ENCODE data around the gene NUP210. TPM values are rescaled to one million over a fixed set of nuclear protein-coding genes. Genes with fewer than 3 reads are reported as not detected.

The NUP210 gene
- total RNA-seq, 4 donors from 2014 or later = 3.1 to 15.4 (median 5.0) TPM

DNA sequence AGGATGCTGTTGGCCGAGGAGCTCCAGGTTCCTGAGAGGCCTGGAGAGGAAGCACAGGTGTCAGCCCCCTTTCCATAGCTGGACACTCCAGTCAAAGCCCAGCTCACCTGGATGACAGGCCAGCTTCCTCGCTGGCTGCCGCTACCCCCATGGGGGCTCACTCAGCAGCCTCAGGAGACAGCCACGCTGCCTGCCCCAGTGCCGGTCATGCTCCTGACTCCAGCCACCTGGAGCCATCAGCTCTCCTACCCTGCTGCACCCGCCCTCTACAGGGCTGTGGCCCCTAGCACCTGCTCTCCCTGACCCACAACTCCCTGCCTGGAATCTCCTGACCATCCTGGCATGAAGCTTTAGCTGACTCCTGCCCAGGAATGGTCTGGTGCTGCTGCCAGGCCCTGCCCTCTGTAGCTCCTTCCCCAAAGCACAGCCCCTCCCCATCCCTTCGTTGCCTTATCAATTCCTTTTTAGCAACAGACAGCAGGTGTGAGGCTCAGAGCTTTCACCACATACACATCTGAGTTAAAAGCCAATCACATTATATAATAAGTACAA, 94.2 kb downstream of the NUP210 start:
- Histone ChIP-seq H3K9me3 (no peaks in the 10 kb centered on the region), H3K27ac (no peak overlapping the region), H3K36me3 (peaks cover 6% of the 10 kb centered on the region), H3K27me3 (no peaks in the 10 kb centered on the region), H3K4me3 (no peak overlapping the region), H3K4me1 (no peaks in the 10 kb centered on the region)
- TF ChIP-seq, protein P1, sequence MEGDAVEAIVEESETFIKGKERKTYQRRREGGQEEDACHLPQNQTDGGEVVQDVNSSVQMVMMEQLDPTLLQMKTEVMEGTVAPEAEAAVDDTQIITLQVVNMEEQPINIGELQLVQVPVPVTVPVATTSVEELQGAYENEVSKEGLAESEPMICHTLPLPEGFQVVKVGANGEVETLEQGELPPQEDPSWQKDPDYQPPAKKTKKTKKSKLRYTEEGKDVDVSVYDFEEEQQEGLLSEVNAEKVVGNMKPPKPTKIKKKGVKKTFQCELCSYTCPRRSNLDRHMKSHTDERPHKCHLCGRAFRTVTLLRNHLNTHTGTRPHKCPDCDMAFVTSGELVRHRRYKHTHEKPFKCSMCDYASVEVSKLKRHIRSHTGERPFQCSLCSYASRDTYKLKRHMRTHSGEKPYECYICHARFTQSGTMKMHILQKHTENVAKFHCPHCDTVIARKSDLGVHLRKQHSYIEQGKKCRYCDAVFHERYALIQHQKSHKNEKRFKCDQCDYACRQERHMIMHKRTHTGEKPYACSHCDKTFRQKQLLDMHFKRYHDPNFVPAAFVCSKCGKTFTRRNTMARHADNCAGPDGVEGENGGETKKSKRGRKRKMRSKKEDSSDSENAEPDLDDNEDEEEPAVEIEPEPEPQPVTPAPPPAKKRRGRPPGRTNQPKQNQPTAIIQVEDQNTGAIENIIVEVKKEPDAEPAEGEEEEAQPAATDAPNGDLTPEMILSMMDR (IDR thresholded peaks at IDR 0.05) = no peak
- TF ChIP-seq POLR2A (IDR thresholded peaks at IDR 0.05) (no peak), EP300 (IDR thresholded peaks at IDR 0.05) (no peak), POLR2AphosphoS5 (IDR thresholded peaks at IDR 0.05) (no peak)
- no peak for DNase-seq (ENCODE audit: low spot score in 2 of 2)
- 95% methylated on average over 2 of the region's 7 CpGs for WGBS

DNA sequence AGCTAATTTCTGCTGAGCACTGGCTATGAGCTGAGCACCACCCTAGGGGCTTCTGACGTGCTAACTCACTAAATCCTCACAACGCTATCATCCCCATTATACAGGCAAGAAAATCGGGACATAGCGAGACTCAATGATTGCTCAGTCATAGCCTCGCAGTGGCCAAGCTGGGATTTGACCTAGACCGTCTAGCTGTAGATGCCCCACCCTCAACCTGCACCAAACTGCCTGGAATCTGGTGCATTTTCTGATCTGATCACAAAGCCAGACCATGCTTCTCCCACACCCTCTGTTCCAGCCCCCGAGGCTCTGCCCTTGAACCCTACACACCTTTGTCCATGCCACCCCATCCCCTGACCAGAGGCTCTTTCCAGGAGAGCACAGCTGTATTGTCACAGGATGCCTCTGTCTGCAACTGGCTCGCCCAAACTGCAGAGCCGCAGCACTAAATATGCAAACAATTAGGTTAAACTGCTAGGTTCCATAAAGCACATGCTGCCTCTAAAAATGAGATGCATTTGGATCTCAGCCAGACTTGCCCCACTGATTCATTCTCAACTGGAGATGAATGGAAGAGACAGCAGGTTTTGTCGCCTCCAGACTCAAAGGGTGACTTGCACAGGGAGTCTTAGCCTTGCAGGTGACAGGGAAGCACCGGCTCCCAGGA, 95.2 kb downstream of the NUP210 start:
- Histone ChIP-seq H3K4me3 (no peak overlapping the region), H3K27me3 (no peaks in the 10 kb centered on the region), H3K4me1 (no peaks in the 10 kb centered on the region), H3K9me3 (no peaks in the 10 kb centered on the region), H3K27ac (no peak overlapping the region), H3K36me3 (peaks cover 6% of the 10 kb centered on the region)
- TF ChIP-seq, protein P1 (IDR thresholded peaks at IDR 0.05) = no peak
- TF ChIP-seq POLR2AphosphoS5 (IDR thresholded peaks at IDR 0.05) (no peak), POLR2A (IDR thresholded peaks at IDR 0.05) (no peak), EP300 (IDR thresholded peaks at IDR 0.05) (no peak)
- 87% methylated on average over 5 of the region's 11 CpGs for WGBS
- DNase-seq (ENCODE audit: low spot score in 2 of 2) = no peak

DNA sequence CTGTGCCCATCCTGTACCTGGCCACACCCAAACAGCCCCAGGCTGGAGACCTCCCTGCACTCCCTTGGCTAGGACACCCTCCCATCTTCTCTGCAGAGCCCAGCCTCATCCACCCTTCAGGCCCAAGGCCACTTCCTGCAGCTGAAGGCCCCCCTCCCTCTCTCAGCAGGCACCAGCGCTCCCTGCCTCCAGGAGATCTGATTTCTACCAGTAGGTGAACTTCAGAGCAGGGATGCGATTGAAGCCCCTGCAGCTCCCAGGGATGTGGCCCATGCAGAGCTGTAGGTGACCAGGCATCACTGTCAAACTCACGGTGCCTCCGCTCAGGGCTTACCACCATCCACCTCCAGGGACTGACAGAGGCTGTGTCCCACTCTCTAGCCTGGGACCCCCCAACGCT, 96.3 kb downstream of the NUP210 start:
- Histone ChIP-seq H3K27ac (no peak overlapping the region), H3K27me3 (no peaks in the 10 kb centered on the region), H3K9me3 (no peaks in the 10 kb centered on the region), H3K4me1 (no peaks in the 10 kb centered on the region), H3K4me3 (no peak overlapping the region), H3K36me3 (peaks cover 11% of the 10 kb centered on the region)
- WGBS = 87% methylated on average over 5 of the region's 5 CpGs
- TF ChIP-seq POLR2A (IDR thresholded peaks at IDR 0.05) (no peak), EP300 (IDR thresholded peaks at IDR 0.05) (no peak), POLR2AphosphoS5 (IDR thresholded peaks at IDR 0.05) (no peak)
- TF ChIP-seq, protein P1 (IDR thresholded peaks at IDR 0.05) = no peak
- no peak for DNase-seq (ENCODE audit: low spot score in 2 of 2)

DNA sequence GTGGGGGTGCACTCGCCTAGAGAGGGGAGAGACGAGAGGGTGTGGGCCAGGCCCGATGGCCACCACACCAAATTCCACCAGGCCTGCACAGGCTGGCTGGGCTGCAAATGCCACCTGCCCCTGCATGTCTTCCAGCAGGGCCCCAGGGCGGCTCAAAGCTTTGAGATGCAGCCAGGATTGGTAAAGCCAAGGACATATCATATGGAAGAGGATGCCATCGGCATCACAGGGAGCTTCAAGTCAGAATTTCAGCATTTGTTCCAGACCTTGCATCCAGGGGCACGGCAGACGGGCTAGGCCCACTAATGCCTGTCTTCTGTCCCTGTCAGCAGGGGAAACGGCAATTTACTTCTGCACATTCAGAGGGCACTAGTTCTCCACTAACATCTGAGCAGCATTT, 97.8 kb downstream of the NUP210 start:
- H3K27me3 ChIP-seq = no peaks in the 10 kb centered on the region
- H3K27ac ChIP-seq = no peak overlapping the region
- no peak for DNase-seq (ENCODE audit: low spot score in 2 of 2)
- H3K4me3 ChIP-seq = no peak overlapping the region
- H3K36me3 ChIP-seq = peaks cover 6% of the 10 kb centered on the region
- no peak for TF ChIP-seq EP300 (IDR thresholded peaks at IDR 0.05)
- no peak for TF ChIP-seq POLR2AphosphoS5 (IDR thresholded peaks at IDR 0.05)
- TF ChIP-seq POLR2A (IDR thresholded peaks at IDR 0.05) = no peak
- TF ChIP-seq, protein P1 (IDR thresholded peaks at IDR 0.05) = no peak
- no peaks in the 10 kb centered on the region for H3K4me1 ChIP-seq
- no peaks in the 10 kb centered on the region for H3K9me3 ChIP-seq
- WGBS = 84% methylated on average over 6 of the region's 8 CpGs

DNA sequence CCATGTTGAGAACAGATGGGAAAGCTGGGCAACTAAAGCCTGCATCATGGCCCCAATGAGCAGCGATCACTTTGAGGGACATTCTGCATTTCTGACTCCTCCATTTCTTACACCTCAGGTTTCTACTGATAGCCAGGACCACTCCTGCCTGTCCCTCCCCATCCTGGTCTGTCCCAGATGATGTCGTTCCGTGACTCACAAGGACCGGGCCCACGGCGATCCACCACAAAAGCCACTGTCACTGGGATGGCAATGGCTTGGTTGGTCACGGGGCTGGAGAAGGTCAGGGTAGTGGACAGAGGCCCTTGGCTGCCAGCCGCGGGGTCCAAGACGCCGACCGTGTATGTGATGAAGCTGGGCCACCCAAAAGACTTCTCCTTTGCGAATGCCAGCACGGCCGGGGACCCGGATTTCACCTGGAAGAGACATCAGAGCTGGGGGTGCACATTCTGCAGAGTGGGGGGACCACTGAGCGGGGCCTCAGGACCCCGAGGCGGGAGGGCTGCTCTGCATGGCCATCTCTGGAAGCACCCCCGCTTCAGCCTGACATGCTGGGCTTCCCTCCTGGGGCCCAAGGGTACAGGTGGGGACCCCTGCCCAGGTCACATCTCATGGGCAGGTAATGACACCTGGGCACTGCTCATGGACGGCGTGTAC, 100.4 kb downstream of the NUP210 start:
- TF ChIP-seq POLR2AphosphoS5 (IDR thresholded peaks at IDR 0.05) (no peak), POLR2A (IDR thresholded peaks at IDR 0.05) (no peak), EP300 (IDR thresholded peaks at IDR 0.05) (no peak)
- TF ChIP-seq, protein P1 (IDR thresholded peaks at IDR 0.05) = no peak

More for the DNA sequence above, 100.4 kb downstream of the NUP210 start:
- Histone ChIP-seq H3K27me3 (no peaks in the 10 kb centered on the region), H3K9me3 (no peaks in the 10 kb centered on the region), H3K4me1 (no peaks in the 10 kb centered on the region), H3K4me3 (no peak overlapping the region), H3K27ac (no peak overlapping the region), H3K36me3 (peaks cover 6% of the 10 kb centered on the region)
- 97% methylated on average over 10 of the region's 22 CpGs for WGBS
- no peak for DNase-seq (ENCODE audit: low spot score in 2 of 2)

All from suprapubic skin (tissue), 4 donors.